ENCODE data around the gene TARS3. TPM values are rescaled to one million over a fixed set of nuclear protein-coding genes. Genes with fewer than 3 reads are reported as not detected.
"Not testable (repeated sequence)": the region's sequence is repeated elsewhere in the genome, so short reads cannot be mapped to it uniquely, and the experiment has no call there.

The TARS3 gene
- total RNA-seq, 1 donor from 2014 or later = 36.7 TPM

GRCh38 chr15:101657968-101658784 is 66.1 kb downstream of the TARS3 start:
- DNase-seq (ENCODE audit: low spot score in 2 of 2) (no peak), FAIRE-seq (no peak)

GRCh38 chr15:101657171-101657570 is 67.1 kb downstream of the TARS3 start:
- no peak for FAIRE-seq
- no peak for DNase-seq (ENCODE audit: low spot score in 2 of 2)

GRCh38 chr15:101654624-101655337 is 69.5 kb downstream of the TARS3 start:
- not testable (repeated sequence) for FAIRE-seq; DNase-seq (ENCODE audit: low spot score in 2 of 2)

GRCh38 chr15:101654171-101654570 is 70.1 kb downstream of the TARS3 start:
- no peak for FAIRE-seq

GRCh38 chr15:101652786-101653430 is 71.4 kb downstream of the TARS3 start:
- FAIRE-seq (no peak), DNase-seq (ENCODE audit: low spot score in 2 of 2) (no peak)

More at GRCh38 chr15:101654171-101654570, 70.1 kb downstream of the TARS3 start:
- no peak for DNase-seq (ENCODE audit: low spot score in 2 of 2)

- no peak for FAIRE-seq
Observed at GRCh38 chr15:101652098-101652785, 72.0 kb downstream of the TARS3 start, which contains the start of gene TM2D3. TM2D3 (minus strand) TSS chr15:101652381; CDS start chr15:101652361, 20 bp downstream.

GRCh38 chr15:101651554-101652097 is 72.6 kb downstream of the TARS3 start:
- DNase-seq (ENCODE audit: low spot score in 2 of 2) (no peak), FAIRE-seq (no peak)

More at GRCh38 chr15:101652098-101652785, 72.0 kb downstream of the TARS3 start, which contains the start of gene TM2D3:
- DNase-seq (ENCODE audit: low spot score in 2 of 2) = peak; percentile 92 to 94

GRCh38 chr15:101650145-101650544 is 74.1 kb downstream of the TARS3 start:
- DNase-seq (ENCODE audit: low spot score in 2 of 2) = no peak
- FAIRE-seq = no peak

GRCh38 chr15:101648356-101648755 is 75.9 kb downstream of the TARS3 start:
- DNase-seq (ENCODE audit: low spot score in 2 of 2) (no peak), FAIRE-seq (no peak)

GRCh38 chr15:101647251-101647650 is 77.0 kb downstream of the TARS3 start:
- FAIRE-seq (no peak), DNase-seq (ENCODE audit: low spot score in 2 of 2) (no peak)

GRCh38 chr15:101646672-101647071 is 77.6 kb downstream of the TARS3 start:
- DNase-seq (ENCODE audit: low spot score in 2 of 2) (no peak), FAIRE-seq (no peak)

GRCh38 chr15:101642361-101642760 is 81.9 kb downstream of the TARS3 start:
- DNase-seq (ENCODE audit: low spot score in 2 of 2) = no peak
- no peak for FAIRE-seq

GRCh38 chr15:101641894-101642293 is 82.4 kb downstream of the TARS3 start:
- no peak for DNase-seq (ENCODE audit: low spot score in 2 of 2)
- no peak for FAIRE-seq

- FAIRE-seq (peak; percentile 81), DNase-seq (ENCODE audit: low spot score in 2 of 2) (peak; percentile 41 to 58)
Observed at GRCh38 chr15:101641129-101641764, 83.0 kb downstream of the TARS3 start.

- FAIRE-seq (no peak), DNase-seq (ENCODE audit: low spot score in 2 of 2) (no peak)
Observed at GRCh38 chr15:101639667-101640066, 84.6 kb downstream of the TARS3 start.

- FAIRE-seq (no peak), DNase-seq (ENCODE audit: low spot score in 2 of 2) (no peak)
Observed at GRCh38 chr15:101637919-101638318, 86.4 kb downstream of the TARS3 start.

GRCh38 chr15:101637516-101637915 is 86.8 kb downstream of the TARS3 start:
- FAIRE-seq (no peak), DNase-seq (ENCODE audit: low spot score in 2 of 2) (no peak)

- FAIRE-seq (no peak), DNase-seq (ENCODE audit: low spot score in 2 of 2) (no peak)
Observed at GRCh38 chr15:101637038-101637437, 87.2 kb downstream of the TARS3 start.

- no peak for DNase-seq (ENCODE audit: low spot score in 2 of 2)
- no peak for FAIRE-seq
Observed at GRCh38 chr15:101635944-101636727, 88.1 kb downstream of the TARS3 start.

Data from frontal cortex (tissue), 4 donors.